ENCODE measurements around the gene ATP6V1A. TPM values are rescaled to one million over a fixed set of nuclear protein-coding genes. Genes with fewer than 3 reads are reported as not detected.

Gene ATP6V1A
- total RNA-seq, 1 experiment from 2014 or later: 73.4 TPM

DNA sequence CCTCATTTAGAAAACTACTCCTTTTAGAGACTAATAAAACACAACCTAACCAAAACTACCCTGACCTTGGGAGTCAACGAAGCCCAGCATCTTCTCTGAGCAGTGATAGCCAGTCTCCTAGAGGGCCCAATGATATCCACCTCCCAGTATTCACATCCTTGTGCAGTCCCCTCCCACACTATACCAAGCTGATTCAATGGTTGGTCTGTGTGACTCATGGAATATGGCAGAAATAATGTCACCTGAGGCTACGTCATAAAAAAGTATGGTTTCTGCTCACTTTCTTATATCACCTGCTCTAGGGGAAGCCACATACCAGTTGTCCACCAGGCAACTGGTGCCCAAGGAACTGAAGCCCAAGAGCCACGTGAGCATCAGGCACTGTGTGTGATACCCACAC lies 29.0 kb upstream of the ATP6V1A start:
- H2BK15ac ChIP-seq (ENCODE audit: low read depth, low read length): no peak overlapping the region
- H3K27me3 Mint-ChIP-seq (ENCODE audit: low read depth): no peaks in the 10 kb centered on the region
- H3K9me3 Mint-ChIP-seq: no peaks in the 10 kb centered on the region
- DNase-seq: no peak
- no peak overlapping the region for H4K5ac ChIP-seq (ENCODE audit: insufficient read length, low read depth, low read length)
- no peak overlapping the region for H2BK120ac ChIP-seq (ENCODE audit: low read depth, low read length, poor library complexity, severe bottlenecking)
- no peak overlapping the region for H3T11ph ChIP-seq (ENCODE audit: low read length)
- TF ChIP-seq, protein P1, sequence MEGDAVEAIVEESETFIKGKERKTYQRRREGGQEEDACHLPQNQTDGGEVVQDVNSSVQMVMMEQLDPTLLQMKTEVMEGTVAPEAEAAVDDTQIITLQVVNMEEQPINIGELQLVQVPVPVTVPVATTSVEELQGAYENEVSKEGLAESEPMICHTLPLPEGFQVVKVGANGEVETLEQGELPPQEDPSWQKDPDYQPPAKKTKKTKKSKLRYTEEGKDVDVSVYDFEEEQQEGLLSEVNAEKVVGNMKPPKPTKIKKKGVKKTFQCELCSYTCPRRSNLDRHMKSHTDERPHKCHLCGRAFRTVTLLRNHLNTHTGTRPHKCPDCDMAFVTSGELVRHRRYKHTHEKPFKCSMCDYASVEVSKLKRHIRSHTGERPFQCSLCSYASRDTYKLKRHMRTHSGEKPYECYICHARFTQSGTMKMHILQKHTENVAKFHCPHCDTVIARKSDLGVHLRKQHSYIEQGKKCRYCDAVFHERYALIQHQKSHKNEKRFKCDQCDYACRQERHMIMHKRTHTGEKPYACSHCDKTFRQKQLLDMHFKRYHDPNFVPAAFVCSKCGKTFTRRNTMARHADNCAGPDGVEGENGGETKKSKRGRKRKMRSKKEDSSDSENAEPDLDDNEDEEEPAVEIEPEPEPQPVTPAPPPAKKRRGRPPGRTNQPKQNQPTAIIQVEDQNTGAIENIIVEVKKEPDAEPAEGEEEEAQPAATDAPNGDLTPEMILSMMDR (conservative IDR thresholded peaks at IDR 0.05): no peak
- H3K27ac ChIP-seq (ENCODE audit: insufficient read length, low read depth, low read length): no peak overlapping the region
- H3K14ac ChIP-seq (ENCODE audit: insufficient read depth, low read length): no peak overlapping the region
- no peak overlapping the region for H3K9ac ChIP-seq (ENCODE audit: extremely low read depth, insufficient read length, low read length)
- H3K56ac ChIP-seq (ENCODE audit: insufficient read length, low read depth, low read length): no peak overlapping the region
- no peaks in the 10 kb centered on the region for H4K20me1 ChIP-seq (ENCODE audit: control insufficient read depth, insufficient read depth, insufficient read length)
- H3K18ac ChIP-seq (ENCODE audit: insufficient read length, low read depth, low read length): no peak overlapping the region
- no peaks in the 10 kb centered on the region for H3K23me2 ChIP-seq (ENCODE audit: insufficient read length, low read depth, low read length, poor library complexity, severe bottlenecking)
- no peaks in the 10 kb centered on the region for H3K79me1 ChIP-seq (ENCODE audit: insufficient read depth, low read depth, low read length, poor library complexity, severe bottlenecking)
- no peak overlapping the region for H2BK5ac ChIP-seq (ENCODE audit: insufficient read length, low read length)
- H3K79me2 ChIP-seq (ENCODE audit: insufficient read depth, low read length): no peaks in the 10 kb centered on the region
- no CpG with 5 or more reads among the region's 3 CpGs for WGBS (ENCODE audit: extremely low coverage, insufficient read length, low lambda C conversion rate)
- H3K36me3 Mint-ChIP-seq (ENCODE audit: insufficient read depth in 1 of 3, low read depth in 3 of 3): peaks cover 16 to 49% (median 46%) of the 10 kb centered on the region in 3 experiments; a peak in 6 of 7 replicates
- H3K9me3 ChIP-seq (ENCODE audit: control insufficient read depth, low read depth, low read length): no peaks in the 10 kb centered on the region
- no peak overlapping the region for H2AK5ac ChIP-seq (ENCODE audit: insufficient read length, low read length)
- peak overlapping the region; percentile 15 to 47 (median 22); a peak in 1 of 7 replicates for H3K27ac Mint-ChIP-seq
- no peaks in the 10 kb centered on the region for H3K27me3 ChIP-seq (ENCODE audit: insufficient read depth, low read length)
- H2BK20ac ChIP-seq (ENCODE audit: low read depth, low read length, poor library complexity, severe bottlenecking): no peak overlapping the region
- no peaks in the 10 kb centered on the region for H3K4me1 Mint-ChIP-seq
- no peaks in the 10 kb centered on the region for H3K4me1 ChIP-seq (ENCODE audit: insufficient read depth, low read length)
- H3K4me2 ChIP-seq (ENCODE audit: insufficient read depth, insufficient read length, low read length): no peak overlapping the region
- no peak overlapping the region for H3K4me3 Mint-ChIP-seq
- H3K4ac ChIP-seq (ENCODE audit: low read depth, low read length): no peak overlapping the region
- no peak overlapping the region for H4K8ac ChIP-seq (replicated peaks; ENCODE audit: insufficient read length, low read depth, low read length)
- H2AFZ ChIP-seq (ENCODE audit: low read length): no peak overlapping the region
- H3K23ac ChIP-seq (ENCODE audit: insufficient read length, low read depth, low read length): no peak overlapping the region
- no peak overlapping the region for H4K91ac ChIP-seq (ENCODE audit: insufficient read length, low read depth, low read length)
- H2BK12ac ChIP-seq (ENCODE audit: insufficient read length, low read depth, low read length): no peak overlapping the region
